NCI-H187 (cell line): Measurements from ENCODE around the gene SLC12A8.
"Not testable (repeated sequence)": the region's sequence is repeated elsewhere in the genome, so short reads cannot be mapped to it uniquely, and the experiment has no call there.

Experiments used
- DNase-seq, 2 experiments: peaks; one replicate each; lab custom pipeline; 2025; lab: John Stamatoyannopoulos, UW

SLC12A8 gene

DNA sequence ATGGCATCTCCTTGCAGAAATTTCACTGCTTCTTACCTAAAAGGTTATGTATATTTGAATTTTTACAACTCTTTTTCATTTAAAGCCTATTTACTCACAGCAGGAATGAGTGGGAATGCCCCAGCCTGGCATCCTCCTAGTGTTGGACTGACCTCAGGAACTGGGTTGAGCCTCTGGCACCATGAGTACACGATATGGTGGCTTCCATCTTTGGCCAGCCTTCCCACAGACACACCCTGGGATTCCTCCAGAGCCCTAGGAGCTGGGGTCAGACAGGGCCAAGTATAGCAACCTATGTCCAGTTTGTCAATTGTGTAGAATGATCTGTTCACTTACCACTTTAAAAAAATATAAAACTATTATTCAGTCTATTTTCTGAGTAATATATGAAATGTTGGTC lies 99.6 kb downstream of the SLC12A8 start:
- no peak for DNase-seq

DNA sequence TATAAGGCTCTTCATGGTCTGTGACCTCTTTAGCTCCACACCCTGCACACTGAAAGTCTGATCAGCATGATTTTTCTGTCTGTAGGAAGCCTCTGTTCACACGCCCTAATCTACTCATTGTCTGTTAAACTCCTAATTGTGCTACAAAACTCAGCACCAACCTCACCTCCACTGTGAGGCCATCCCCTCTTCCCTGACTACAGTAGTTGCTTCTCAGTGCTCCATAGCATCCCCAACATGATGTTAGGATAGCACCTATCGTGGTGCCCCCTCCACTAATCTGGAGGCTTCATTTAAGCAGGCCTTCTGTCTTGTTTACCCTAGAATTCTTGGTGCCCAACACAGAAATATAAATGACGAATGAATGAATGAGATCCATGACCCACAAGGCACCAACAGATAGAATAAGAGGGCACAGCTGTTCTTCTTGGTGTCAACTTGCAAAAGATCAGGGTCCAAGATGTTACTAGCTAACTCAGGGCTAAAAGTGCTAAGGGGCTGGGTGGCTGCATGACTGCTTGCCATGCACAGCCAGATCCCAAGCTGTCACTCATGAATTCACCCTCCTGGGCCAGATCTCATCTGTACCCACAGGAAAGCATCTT lies 101.6 kb downstream of the SLC12A8 start:
- DNase-seq: no peak

DNA sequence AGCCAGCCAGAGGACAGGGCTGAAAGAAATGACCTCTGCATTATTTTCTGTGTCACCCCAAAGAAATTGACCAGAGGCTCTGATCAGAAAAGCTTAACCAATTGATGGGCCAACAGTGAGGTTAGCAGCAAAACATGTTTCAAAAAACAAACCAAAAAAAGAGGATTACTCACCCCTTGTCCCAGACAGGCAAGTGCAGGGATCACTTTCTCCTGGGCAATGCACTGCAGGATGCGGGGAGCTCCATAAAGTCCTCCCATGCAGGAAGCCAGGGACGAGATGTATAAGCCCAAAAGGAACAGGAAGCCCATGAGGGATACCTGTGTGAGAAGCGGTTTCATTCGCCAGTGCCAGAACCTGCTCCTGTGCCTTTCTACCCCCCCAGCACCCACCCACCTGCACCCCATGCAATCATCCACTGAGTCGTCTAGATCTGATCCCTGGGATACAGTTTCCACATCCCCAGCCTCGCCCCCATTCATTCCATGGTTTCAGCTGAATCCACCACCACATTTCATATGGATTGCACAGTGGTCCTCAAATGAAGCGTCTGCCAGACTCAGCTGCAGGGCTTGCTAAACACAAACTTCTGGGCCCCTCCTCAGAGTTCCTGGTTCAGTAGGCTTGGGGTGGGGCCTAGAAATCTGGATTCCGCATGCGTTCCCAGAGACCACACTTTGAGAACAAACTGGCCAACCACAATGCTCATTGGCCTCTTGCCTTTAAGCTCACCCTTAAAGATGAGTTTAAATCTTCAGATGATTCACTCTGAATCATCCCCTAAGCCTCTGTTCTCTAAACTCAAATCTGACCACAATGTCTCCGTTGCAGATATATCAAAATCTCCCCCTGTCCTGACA lies 102.3 kb downstream of the SLC12A8 start:
- DNase-seq: no peak

DNA sequence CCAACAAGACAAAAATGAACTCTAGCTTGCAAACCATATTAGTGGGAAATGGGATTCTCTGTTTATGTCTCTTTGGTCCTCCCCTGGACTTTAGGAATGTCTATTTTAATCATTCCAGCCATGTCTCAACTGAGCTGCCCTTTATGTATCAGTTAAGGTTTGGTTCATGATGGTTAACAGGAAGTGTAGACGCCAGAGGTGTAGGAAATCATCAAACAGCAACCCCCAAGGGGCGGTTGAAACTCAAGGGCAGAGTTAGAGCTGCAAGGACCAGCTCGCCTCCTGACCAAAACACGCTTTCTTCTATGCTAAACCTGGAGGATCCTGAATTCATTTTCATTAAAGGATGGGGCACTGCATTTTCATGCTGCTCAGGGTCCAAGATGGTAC lies 103.0 kb downstream of the SLC12A8 start:
- no peak for DNase-seq

DNA sequence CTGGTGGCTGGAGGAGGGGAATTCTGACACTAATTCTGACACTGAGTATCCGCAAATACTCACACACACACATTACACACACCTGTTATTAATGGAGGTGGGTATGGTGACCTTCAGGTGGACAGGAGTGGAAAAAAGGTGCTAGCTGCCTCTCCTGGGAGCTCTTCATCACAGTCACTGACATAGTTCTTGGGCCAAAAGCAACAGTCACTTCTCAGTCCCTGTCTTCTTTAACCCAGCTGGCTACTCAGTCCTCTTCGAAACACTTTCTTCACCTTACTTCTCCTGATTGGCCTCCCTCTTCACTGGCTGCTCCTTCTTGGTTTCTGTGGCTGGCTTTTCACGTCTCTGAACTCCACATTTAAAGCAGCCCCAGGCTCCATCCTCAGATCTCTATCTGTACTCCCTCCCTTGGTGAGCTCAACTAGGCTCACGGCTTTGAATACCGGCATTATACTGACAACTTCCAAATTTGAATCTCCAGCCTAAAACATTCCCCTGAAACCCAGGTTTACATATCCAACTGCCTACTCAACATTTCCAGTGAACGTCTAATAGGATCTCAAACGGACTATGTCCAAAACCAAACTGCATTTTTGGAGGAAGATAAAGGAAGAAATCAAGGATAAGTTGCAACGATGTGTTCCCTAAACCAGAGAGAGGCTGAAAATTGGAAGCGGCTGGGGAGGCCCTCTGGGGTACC lies 103.6 kb downstream of the SLC12A8 start:
- DNase-seq: no peak

DNA sequence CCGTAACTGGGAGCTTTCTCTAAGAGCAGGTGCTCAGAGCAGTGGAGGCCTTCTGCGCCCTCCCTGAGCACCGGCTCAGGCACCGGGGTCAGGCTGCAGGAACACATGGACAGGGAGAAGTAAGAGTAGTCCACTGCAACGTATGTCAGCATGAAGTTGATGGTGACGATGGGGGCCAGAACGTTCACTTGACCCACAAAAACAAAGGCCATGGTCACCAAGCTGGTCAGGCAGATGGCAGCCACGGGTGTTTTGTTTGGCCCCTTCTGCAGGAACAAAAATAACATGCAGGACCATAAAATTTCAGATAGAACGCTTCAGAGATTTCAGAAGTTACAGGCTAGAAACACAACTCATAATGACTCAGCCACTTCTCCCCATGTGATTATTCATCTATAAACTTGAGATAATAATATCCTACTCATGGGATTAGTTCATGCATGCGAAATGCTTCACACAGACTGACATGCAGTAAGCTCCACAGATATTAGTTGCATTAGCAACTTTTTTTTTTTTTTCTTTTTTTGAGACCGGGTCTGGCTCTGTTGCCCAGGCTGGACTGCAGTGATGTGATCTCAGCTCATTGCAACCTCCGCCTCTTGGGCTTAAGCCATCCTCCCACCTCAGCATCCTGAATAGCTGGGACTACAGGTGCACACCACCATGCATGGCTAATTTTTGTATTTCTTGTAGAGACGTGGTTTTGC lies 104.5 kb downstream of the SLC12A8 start:
- no peak for DNase-seq

DNA sequence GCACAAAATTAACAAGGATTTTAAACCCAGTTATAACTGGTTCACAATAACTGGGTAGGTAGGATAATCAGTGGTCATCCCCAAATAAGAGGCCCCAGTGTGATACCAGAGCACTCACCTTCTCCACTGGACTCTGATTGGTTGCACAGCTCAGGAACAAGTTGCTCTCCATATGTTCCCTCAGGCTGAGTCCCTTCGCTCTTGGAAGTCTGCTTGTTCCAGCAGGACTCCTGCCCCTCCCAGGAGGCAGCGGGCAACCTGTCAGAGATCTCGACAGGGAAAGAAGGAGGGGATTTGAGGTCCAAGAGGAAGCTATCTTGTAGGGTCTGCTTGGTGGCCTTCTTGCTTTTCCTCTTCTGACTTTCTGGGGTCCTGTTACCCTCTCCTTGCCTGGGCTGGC lies 105.2 kb downstream of the SLC12A8 start:
- DNase-seq: no peak

DNA sequence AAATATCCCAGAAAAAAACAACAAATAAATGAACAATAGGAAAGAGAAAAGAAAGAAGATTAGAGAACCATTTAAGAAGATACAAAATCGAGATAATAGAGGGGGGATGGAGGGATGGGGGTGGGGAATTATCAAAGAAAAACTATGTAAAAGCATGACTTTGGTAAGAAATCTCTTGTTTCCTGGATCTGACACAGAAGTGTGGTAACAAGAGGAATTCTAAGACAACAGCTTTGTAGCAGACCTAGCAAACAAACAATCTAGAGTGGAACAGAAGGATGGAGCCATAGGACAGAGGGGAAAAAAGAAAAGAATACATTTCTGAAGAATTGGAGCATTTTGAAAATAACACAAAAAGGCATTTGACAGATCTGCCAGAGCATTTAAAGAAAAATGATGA lies 107.4 kb downstream of the SLC12A8 start:
- DNase-seq: no peak

DNA sequence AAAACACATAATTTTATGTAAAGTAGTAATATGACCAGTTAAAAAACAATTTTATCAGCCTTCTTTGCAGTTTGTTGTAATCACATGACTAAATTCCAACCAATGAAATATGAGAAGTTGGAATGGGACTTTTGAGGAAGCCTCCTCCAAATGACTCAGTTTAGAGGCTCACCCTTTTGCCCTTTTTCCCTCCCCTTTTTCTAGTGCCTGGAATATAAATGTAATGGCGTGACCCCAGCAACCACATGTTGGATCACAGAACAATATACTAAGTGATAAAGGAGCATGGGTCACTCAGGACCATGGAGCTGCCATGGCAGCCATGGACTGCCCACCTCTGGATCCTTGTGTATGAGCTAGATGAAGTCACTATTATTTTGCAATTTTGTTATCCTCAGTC lies 107.9 kb downstream of the SLC12A8 start:
- DNase-seq: no peak

DNA sequence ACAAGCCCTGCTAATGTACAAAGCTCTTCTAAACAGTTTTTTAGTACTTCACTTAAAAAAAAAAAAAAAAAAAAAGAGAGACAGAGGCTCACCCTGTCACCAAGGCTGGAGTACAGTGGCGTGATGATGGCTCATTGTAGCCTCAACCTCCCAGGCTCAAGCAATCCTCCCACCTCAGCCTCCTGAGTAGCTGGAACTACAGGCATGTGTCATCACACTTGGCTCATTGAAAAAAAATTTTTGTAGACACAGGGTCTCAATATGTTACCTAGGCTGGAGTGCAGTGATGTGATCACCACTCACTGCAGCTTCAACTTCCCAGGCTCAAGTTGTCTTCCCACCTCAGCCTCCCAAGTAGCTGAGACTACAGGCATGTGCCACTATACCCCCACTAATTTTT lies 109.1 kb downstream of the SLC12A8 start:
- no peak for DNase-seq

DNA sequence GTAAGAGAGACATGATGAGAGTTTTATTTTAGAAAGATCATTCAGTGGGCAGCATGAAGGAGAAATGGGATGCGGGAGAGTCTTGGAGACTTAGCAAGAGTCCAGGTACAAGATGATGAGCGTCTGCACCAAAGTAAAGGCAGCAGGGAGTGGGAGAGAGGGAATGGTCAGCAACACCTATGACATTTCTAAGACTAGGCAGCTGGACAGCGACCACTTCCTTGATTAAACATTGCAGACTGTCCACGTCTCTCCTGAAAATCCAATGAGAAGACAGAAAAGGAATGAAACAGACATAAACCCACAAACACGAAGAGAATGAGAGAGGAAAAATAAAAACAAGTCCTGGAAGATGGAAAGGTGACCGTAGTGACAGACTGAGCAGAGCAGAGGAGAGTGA lies 110.1 kb downstream of the SLC12A8 start:
- no peak for DNase-seq

DNA sequence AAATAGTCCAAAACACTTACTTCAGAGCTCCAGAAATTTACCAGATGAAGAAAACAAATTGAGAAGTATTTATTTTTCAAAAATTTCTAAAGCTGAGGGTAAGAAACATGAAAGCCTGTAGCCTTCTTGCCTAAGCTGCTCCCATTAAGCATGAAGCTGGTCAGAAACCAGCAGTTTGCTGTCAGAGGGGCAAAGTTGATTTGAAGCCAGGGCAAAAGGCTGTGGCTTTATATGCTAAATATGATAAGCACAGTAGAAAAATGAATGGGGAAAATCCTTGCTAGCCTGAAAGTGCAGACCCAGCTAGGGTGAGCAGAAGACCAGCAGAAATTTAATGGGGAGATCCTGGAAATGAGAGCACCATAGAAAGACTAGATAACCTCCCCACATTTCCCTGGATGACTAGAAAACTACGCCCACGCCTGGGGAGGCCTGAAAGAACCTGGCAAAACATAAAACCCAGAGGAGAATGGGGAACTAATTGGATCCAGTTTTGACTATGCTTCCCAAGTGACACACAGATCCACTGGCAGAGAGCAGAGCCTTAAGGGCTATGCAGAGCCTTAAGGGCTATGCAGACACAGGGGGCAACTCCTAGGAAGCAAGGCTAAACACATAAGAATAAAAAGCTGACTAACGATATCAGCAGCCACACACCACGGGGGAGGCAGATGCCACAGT lies 113.8 kb downstream of the SLC12A8 start:
- no peak for DNase-seq

DNA sequence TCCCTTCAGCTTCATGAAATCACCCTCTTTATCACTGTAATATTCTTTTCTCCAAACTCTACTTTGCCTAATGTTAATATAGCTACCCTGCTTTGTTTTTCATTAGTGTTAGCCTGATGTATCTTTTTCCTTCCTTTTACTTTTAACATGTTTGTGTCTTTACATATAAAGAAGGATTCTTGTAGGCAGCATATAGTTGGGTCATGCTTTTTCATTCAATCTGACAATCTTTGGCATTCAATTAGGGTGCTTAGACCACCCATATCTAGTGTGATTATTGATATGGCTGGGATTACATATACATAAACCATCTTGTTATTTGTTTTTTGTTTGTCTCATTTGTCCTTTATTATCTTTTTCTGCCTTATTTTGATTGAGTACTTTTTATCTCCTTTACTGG lies 121.9 kb downstream of the SLC12A8 start:
- DNase-seq: no peak

DNA sequence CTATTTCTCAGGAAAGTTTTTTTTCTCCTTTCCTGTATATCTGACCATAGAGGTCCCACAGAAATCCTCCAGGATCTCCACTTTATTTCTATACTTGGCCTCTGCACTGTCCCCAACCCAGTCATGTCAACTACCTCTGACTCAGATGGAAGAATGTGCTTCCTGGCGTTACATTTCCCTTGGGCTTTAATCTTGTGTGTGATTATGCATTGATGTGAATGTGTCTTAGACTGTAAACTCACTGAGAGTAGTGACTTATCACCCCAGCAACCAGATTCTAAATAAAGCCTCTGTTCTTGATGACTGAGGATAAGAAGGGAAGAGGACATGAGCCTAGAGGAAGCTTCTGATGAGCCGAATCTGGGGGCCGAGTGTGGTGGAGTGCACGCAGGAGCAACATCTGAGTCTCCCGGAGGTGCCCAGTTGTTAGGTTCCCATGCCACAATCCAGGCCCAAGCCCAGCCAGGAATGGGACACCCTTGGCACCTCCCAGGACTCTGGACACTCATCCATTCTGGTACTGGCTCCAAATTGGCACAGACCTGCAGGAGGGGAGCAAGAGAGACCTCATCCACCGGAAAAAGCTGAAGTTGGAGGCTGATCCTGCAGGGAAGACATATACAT lies 124.7 kb downstream of the SLC12A8 start:
- DNase-seq: no peak

DNA sequence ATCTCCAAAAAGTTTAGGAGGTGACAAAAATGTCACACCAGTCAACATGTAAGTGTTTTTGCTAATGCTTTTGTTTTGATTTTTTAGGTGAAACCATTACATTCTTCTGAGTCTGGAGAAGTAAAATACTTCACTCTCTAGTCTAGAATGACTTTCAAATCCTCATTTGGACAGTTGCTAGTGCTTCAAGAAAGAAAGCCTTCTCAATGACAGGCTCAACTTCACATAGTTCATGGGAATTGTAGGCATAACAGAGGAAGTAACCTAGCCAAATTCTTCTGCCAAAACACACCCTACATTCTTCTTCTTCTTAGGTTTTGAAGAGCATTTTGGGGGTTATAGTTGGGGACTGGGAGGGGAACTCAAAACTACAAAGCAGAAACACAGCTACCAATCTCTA lies 127.4 kb downstream of the SLC12A8 start:
- DNase-seq: no peak

DNA sequence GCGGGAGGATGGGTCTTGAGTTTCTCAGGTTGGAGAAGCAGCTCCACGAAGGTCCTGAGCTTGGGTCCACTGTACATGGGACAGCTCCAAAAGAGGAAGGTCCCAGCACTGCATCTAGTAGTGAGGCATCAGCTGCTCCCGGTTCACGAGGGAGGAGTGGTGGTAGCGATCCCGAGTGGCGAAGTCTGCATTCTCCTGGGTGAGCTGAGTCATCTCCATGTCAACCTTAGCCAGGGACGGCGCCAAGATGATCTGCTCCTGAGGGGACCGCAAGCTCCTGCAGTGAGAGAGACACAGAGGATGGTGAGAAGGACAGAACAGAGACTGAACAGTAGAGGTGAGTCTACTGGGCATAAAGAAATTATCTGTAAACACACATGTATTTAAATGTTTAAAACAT lies 128.8 kb downstream of the SLC12A8 start:
- no peak for DNase-seq

DNA sequence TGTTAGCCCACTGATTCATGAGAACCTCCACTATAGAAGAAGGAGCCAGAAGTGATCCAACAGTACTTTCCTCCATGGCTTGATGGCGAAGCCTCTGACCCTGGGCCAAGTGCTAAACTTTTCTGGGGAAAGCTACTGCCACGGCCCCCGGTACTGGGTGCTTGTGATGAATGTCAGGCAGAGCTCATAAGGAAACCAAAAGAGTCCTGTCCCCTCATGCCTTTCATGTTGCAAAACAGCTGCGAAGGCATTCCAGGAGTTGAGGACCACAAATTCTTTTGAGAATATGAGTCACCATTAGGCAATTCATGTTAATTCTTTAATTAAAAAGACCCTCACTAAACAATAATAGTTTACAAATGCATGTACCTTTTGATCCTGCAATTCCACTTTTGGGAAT lies 130.2 kb downstream of the SLC12A8 start:
- DNase-seq: not testable (repeated sequence)

DNA sequence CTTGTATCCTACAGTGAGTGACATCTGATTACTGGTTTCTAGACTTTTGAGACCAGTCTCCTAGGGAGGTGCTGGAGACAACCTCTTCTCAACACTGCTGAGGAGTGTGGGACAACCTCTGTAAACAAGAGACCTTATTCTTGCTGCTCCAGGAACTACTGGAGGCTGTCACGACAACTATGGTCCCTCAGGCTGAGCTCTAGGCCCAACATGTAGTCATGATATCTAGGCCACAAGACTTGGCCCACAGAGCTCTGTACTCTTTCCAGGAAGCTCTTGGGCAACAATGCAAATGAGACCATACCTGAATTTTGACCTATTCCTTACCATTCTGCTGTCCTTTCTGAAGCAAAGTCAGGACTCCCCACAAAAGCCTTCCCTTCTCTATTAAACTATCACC lies 132.5 kb downstream of the SLC12A8 start:
- DNase-seq: no peak

DNA sequence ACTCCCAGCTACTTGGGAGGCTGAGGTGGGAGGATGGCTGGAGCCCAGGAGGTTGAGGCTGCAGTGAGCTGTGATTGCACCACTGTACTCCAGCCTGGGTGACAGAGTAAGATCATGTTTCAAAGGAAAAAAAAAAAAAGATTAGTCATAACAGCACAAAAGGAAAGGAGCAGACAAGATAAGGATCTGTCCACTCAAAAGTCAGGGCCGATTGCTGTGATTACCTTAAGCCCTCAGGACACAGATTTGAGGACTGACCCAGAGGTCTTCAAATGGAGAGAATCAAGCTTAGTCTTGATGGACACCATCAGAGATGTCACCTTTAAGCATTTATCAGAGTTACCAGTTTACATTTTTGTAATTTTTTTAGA lies 132.9 kb downstream of the SLC12A8 start:
- DNase-seq: no peak

DNA sequence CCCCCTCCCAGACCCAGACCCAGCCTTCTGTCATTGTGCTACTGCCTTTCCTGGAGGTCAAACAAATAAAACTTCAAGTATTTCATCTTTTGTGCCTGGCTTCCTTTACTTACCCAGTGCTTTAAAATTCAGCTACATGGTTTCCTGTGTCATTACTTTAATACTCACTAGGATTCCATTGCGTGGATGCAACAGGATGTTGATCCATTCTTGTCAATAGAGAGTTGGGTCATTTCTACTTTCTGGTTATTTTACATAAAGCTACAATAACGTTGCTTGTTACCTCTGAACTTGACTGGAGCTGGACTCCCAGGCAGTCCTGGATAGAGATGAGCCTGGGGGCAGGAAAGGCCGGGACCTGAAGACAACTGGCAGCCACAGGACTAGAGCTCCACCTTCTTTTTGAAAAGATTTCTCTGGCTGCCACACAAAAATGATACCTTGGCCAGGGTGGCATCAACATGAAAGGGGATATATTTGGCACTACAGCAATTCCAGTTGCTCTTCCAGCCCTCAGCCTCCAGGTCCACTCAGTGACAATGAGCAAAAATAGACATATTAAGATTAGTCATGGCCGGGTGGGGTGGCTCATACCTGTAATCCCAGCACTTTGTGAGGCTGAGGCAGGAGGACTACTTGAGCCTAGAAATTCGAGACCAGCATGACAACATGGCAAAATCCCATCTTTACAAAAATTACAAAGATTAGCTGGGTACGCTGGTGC lies 133.4 kb downstream of the SLC12A8 start:
- DNase-seq: no peak

DNA sequence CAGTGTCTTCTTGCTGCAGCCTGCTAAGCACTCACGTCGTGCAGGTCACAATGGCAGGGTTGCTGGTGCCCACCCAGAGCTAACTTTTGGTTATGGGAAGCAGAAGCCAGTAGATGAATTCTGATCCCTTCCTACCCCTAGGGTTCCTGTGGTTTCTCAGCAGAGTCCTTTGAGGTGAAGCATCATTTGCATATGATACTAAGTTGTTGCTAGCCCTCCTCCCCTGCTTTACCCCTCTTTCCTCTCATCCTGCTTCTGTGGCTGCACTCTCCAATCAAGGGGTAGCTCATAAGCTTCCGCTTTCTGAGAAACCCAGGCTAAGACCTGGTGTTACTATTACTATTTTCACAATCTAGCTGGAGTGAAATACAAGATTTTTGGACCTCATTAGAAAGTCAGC lies 134.7 kb downstream of the SLC12A8 start:
- DNase-seq: no peak
